ENCODE measurements around the gene ODAD4. TPM values are rescaled to one million over a fixed set of nuclear protein-coding genes. Genes with fewer than 3 reads are reported as not detected.

ODAD4 gene
- 0.54 and 0.56 TPM in 2 replicates for total RNA-seq (2012; rRNA removed)
- 0.37 and 0.38 TPM in 2 replicates for polyA plus RNA-seq (2012; rRNA removed)
- polyA plus RNA-seq (2012; cell fraction: cytosol; rRNA removed), result 0.13 and 0.24 TPM in 2 replicates
- polyA plus RNA-seq (2012; cell fraction: nucleus; rRNA removed; ENCODE audit: low replicate concordance), result 0.51 and 0.54 TPM in 2 replicates
- percentile 33 among the genes with signal in this experiment for Bru-seq, nascent RNA
- percentile 41 among the genes with signal in this experiment for BruChase-seq, experiment 1, labeled RNA remaining after a 6-hour chase
- BruChase-seq, experiment 2, labeled RNA remaining after a 2-hour chase, result percentile 31 among the genes with signal in this experiment
- long read RNA-seq, partial matches to known transcripts, result 0 of 2 reads
- long read RNA-seq, other reads (novel, unspliced or antisense), result 1 of 2 reads

DNA sequence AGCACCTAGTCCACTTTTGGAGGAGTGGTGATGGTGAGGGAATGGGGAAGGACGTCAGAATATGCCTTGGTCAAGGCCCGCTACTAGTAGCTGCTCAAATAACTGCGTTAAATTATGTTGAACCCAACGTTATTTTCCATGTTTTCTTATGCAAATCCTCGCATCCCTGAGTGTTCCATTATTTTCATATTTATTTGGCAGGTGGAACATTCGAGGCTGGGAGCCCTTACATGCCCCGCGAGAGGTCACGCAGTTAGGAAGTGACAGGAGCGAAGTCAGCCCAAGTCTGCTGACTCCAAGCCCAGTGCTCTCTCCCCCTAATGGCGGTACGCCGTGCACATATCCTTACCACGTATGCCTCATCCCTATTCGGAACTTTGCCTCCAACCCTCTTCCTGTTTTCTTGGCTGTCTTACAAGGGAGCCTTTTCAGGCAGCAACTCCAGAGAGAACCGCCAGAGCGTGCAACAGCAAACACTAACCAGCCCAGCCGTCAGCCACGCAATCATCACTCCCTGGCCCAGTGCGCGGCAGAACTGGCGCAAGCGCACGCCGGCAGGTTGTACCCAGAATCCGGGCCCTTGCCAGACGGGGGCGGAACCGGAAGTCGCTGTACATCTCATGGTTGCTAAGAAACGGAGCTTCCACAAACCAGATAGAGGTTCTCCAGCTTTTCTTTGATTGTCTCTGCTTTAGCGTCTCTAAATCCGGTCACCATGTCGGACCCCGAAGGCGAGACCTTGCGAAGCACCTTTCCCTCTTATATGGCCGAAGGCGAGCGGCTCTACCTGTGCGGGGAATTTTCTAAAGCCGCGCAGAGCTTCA is at the start of gene ODAD4:
Gene ODAD4, plus strand, starts transcription at position 609 of the 824 bp plus-strand sequence. Its CDS starts 107 bp downstream, at position 716.
- intact Hi-C loops (cut with micrococcal nuclease), result loop anchor here (1.0 kb wide), 1 partner anchor 11 kb away; no protein-coding TSS in a partner anchor
- H4K91ac ChIP-seq (ENCODE audit: insufficient read depth, low read depth, low read length), result peak within 1 kb of the TSS; percentile 84
- TF ChIP-seq ELK1 (IDR thresholded peaks at IDR 0.05; ENCODE audit: borderline replicate concordance, low read depth, low read length), result peak; percentile 40; the same call in 1 of the 2 replicates
- no peak for TF ChIP-seq NFE2L2 (IDR thresholded peaks at IDR 0.05; ENCODE audit: low read depth, low read length)
- peak; percentile 73; the same call in 1 of the 2 replicates for TF ChIP-seq MXI1 (IDR thresholded peaks at IDR 0.05; ENCODE audit: borderline replicate concordance, low read depth, low read length)
- no peak for TF ChIP-seq RCOR1 (IDR thresholded peaks at IDR 0.05; ENCODE audit: insufficient replicate concordance, low read length)
- TF ChIP-seq CHD1 (IDR thresholded peaks at IDR 0.05; ENCODE audit: low read depth, low read length), result no peak
- TF ChIP-seq POLR2A (IDR thresholded peaks at IDR 0.05; ENCODE audit: low read depth, low read length), result peak; percentile 72
- no peak for TF ChIP-seq USF2 (IDR thresholded peaks at IDR 0.05; ENCODE audit: low read depth, low read length)
- TF ChIP-seq RAD21 (IDR thresholded peaks at IDR 0.05; ENCODE audit: low read length), result peak; percentile 58
- TF ChIP-seq MAFK (IDR thresholded peaks at IDR 0.05; ENCODE audit: low read depth, low read length), result no peak
- peak; percentile 66 for TF ChIP-seq BHLHE40 (IDR thresholded peaks at IDR 0.05; ENCODE audit: low read depth, low read length)
- TF ChIP-seq CEBPB (IDR thresholded peaks at IDR 0.05; ENCODE audit: low read depth, low read length), result peak; percentile 85
- peak; percentile 6; the same call in 1 of the 2 replicates for TF ChIP-seq FOS (IDR thresholded peaks at IDR 0.05; ENCODE audit: low read depth, low read length)

More for the DNA sequence above, at the start of gene ODAD4:
- in situ Hi-C loops (cut with MboI; ENCODE audit: low sequenced_read_pairs), result no loop called here
- dilution Hi-C loops (cut with HindIII; ENCODE audit: low sequenced_read_pairs, unreplicated experiment), result no loop called here
- Histone ChIP-seq H3K27ac (ENCODE audit: insufficient read depth, low read length) (peak within 1 kb of the TSS; percentile 69), H3K9me1 (ENCODE audit: insufficient read depth, low read length) (peaks cover 9% of the 10 kb centered on the region), H3K36me3 (ENCODE audit: control insufficient read depth, insufficient read depth, low read length) (no peaks in the 10 kb centered on the region), H2BK120ac (ENCODE audit: low read depth, low read length) (peak within 1 kb of the TSS; percentile 35), H4K20me1 (ENCODE audit: insufficient read depth, low read length) (no peaks in the 10 kb centered on the region), H3K18ac (ENCODE audit: low read depth, low read length) (peak within 1 kb of the TSS; percentile 10), H3K14ac (replicated peaks; ENCODE audit: low read depth, low read length) (peak within 1 kb of the TSS; percentile 93), H3K9ac (ENCODE audit: low read depth, low read length) (peak within 1 kb of the TSS; percentile 61), H2AK5ac (ENCODE audit: low read depth, low read length) (peak within 1 kb of the TSS; percentile 75; the same call in 1 of the 2 replicates), H4K5ac (ENCODE audit: low read depth, low read length) (peak within 1 kb of the TSS; percentile 93), H3K4me2 (ENCODE audit: low read depth, low read length) (peak within 1 kb of the TSS; percentile 86), H3K56ac (ENCODE audit: extremely low read depth, insufficient read depth, low read length) (peak within 1 kb of the TSS; percentile 59), H3K9me3 (ENCODE audit: control insufficient read depth, insufficient read depth, low read length) (no peaks in the 10 kb centered on the region), H2BK20ac (ENCODE audit: low read depth, low read length) (peak within 1 kb of the TSS; percentile 37; the same call in 1 of the 2 replicates), H4K8ac (ENCODE audit: low read depth in 2 of 2, low read length in 2 of 2) (peak within 1 kb of the TSS; percentile 84 to 95), H2AK9ac (replicated peaks; ENCODE audit: low read depth, low read length, poor library complexity) (peak within 1 kb of the TSS; percentile 95), H3K4ac (ENCODE audit: low read depth, low read length) (peak within 1 kb of the TSS; percentile 84), H3K4me3 (ENCODE audit: insufficient read depth, low read depth, low read length) (peak within 1 kb of the TSS; percentile 46), H3K27me3 (ENCODE audit: control insufficient read depth, insufficient read depth, low read length) (no peaks in the 10 kb centered on the region), H2BK5ac (ENCODE audit: low read depth, low read length, poor library complexity, severe bottlenecking) (peak within 1 kb of the TSS; percentile 83), H2AFZ (replicated peaks; ENCODE audit: low read length, poor library complexity) (peak within 1 kb of the TSS; percentile 96), H3K23ac (ENCODE audit: low read depth, low read length) (peak within 1 kb of the TSS; percentile 94), H3K4me1 (ENCODE audit: control insufficient read depth, insufficient read depth, low read length) (no peaks in the 10 kb centered on the region; the same call in 1 of the 2 replicates), H3K79me1 (ENCODE audit: low read depth in 1 of 2, low read length in 2 of 2) (peaks cover 3 to 13% of the 10 kb centered on the region in 2 experiments; a peak in 2 of 4 replicates), H2BK15ac (ENCODE audit: low read depth, low read length) (peak within 1 kb of the TSS; percentile 11; the same call in 1 of the 3 replicates)
- peak; percentile 100 for ATAC-seq (ENCODE audit: low read depth)
- CTCF ChIA-PET, result interaction anchor here (0.6 kb wide), 1 partner anchor 29 kb away, joined by 3 read pairs; no protein-coding TSS in a partner anchor
- BruUV-seq (replicated peaks), result no TSS peak
- POLR2A ChIA-PET (ENCODE audit: unreplicated experiment), result interaction anchor here (0.6 to 1.5 kb wide), 4 partner anchors 11 to 190 kb away, joined by 3 to 7 read pairs (median 4); partner anchors contain the start of gene ACLY
- peak; percentile 98 for DNase-seq
- WGBS, 2 experiments (ENCODE audit: extremely low coverage in 2 of 2, insufficient read length in 1 of 2), result 0% methylated on average over 8 of the region's 43 CpGs; no CpG with 5 or more reads in 1 of the 2 experiments
